HG02763 (cell line): ENCODE data around the gene DGKQ.
"Not testable (repeated sequence)": the region's sequence is repeated elsewhere in the genome, so short reads cannot be mapped to it uniquely, and the experiment has no call there.

ENCODE experiments used
- ATAC-seq: cut with Tn5 transposase; IDR thresholded peaks from one replicate; pipeline ENCODE4 v1.9.1; 2021; ENCODE audit warnings: mild to moderate bottlenecking, moderate library complexity; ENCODE audit not compliant: unreplicated experiment

Gene DGKQ

DNA sequence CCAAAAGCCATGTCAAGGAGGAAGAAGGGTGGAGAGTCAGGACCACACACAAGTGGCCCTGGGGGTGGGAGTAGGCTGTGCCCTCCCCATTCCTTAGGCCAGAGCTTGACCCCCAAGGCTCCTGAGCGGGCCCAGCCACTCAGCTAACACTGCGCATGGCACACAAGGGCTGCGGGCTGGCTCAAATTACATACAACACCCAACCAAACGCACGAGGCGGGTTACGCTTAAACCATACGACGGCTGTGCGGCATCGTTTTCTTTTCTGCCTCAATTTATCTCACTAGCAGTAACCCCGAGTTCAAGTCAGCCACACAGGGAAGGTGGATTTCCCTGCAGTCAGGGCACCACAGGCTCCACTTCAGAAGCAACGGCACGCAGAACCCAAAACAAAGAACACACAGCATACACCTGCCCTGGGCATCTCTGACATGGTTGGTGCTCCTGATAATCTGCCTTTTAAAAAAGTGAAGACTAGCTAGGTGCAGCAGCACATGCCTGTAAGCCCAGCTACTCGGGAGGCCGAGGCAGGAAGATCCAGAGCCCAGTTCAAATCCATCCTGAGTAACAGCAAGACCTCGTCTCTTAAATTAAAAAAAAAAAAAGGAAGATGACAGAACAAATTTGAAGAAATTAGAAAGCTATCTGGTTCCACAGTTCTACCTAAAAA is 44.1 kb downstream of the DGKQ start:
- ATAC-seq = no peak

DNA sequence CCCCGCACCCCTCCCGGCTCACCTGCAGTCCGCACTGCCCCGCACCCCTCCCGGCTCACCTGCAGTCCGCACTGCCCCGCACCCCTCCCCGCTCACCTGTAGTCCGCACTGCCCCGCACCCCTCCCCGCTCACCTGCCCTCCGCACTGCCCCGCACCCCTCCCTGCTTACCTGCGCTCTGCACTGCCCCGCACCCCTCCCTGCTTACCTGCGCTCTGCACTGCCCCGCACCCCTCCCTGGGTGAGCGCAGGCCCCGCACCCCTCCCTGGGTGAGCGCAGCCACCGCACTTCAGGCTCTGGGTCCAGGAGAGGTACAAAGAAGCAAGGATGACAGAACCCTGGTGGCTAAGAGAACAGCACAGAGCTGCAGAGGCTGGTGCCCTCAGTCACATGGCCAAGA is 45.8 kb downstream of the DGKQ start:
- ATAC-seq = not testable (repeated sequence)

DNA sequence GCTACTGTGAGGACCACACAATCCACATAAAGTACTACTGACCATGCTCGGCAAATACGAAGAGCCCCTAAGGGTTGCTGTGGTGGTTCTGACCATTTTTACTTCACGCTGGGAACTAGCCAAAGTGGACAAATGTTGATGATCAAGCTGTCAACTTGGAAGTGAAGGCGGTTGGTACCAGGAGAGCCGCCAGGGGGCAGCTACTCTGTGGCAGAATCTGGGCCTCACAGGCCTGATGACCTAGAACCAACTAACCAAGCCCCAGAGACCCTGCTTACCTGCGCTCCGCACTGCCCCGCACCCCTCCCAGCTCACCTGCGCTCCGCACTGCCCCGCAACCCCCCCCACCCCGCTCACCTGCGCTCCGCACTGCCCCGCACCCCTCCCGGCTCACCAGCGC is 46.8 kb downstream of the DGKQ start:
- ATAC-seq = no peak

- no peak for ATAC-seq
Observed at GRCh38 chr4:925771-926500, 47.4 kb downstream of the DGKQ start.

DNA sequence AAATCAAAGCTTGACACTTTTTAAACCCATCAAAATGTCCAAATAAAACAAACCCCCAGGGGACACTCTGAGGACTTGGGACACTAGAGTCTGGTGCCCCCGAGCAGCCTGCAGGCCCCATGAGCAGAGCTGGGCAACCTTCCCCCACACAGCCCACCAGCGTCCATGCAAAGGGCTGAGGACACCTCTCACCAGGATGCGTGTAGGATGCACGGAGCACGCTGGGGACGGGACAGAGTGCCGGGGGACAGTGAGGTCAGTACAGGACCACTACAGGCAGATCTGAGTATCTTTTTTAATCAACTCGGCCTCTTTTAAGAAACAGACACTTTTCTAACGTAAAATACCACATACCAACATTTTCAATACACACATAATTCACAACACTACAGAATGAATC is 48.2 kb downstream of the DGKQ start:
- ATAC-seq = no peak

DNA sequence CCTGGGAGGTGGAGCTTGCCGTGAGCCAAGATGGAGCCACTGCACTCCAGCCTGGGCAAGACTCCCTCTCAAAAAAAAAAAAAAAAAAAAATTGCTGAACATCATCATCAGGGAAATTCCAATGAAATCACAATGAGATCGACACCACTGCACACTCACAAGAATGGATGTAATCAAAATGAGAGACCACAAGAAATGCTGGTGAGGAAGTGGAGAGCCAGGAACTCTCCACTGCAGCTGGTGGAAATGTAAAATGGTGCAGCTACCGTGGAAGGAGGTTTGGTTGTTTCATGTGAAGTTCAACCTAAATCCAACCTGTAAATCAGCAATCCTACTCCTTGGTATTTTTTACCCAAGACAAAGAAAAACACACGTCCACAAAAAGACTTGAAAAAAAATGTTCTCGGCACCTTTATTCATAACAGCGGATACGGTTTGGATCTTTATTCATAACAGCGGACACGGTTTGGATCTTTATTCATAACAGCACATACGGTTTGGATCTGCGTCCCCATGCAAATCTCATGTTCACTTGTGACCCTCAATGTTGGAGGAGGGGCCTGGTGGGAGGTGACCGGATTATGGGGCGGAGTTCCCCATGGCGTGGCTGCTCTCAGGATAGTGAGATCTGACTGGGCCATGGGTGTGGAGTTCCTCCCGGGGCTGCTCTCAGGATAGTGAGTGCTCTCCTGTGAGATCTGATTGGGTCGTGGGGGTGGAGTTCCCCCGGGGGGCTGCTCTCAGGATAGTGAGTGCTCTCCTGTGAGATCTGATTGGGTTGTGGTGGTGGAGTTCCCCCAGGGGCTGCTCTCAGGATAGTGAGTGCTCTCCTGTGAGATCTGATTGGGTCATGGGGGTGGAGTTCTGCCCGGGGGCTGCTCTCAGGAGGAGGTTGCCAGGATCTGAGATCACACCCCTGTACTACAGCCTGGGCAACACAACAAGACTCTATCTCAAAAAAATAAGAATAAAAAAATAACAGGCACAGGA is 49.0 kb downstream of the DGKQ start:
- ATAC-seq = no peak

DNA sequence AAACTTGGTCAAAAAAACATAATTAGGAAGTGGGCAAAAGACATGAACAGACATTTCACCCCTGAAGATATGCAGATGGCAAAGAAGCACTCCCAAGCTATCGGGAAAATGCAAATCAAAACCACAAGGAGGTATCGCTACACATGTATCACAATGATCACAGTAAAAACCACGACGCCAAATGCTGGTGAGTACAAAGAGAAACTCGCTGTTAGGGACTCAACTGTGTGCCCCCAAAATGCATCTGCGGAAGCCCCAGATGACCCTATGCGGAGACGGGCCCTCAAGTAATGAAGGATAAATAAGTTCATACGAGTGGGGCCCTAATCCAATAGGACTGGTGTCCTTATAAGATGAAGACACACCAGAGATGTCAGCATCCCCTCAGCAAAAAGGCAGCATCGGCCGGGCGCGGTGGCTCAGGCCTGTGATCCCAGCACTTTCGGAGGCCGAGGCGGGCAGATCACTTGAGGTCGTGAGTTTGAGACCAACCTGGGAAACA is 51.5 kb downstream of the DGKQ start:
- no peak for ATAC-seq

DNA sequence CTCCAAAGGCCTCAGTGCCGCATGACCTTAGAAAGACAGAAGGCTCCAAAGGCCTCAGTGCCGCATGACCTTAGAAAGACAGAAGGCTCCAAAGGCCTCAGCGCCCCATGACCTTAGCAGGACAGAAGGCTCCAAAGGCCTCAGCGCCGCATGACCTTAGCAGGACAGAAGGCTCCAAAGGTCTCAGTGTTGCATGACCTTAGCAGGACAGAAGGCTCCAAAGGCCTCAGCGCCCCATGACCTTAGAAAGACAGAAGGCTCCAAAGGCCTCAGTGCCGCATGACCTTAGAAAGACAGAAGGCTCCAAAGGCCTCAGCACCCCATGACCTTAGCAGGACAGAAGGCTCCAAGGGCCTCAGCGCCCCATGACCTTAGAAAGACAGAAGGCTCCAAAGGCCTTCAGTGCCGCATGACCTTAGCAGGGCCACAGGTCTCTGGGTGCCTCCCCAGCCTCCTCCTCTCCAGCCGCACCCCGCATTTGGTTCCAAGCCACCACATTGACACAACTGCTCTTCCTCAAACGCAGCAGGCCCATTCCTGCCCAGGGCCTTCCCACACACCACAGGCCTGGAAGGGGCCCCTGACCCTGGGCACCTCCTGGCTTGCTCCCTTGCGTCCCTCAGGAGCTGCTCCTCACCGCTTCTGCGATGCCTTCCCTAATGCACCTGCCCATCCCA is 54.2 kb downstream of the DGKQ start:
- not testable (repeated sequence) for ATAC-seq

GRCh38 chr4:918591-918990 is 54.8 kb downstream of the DGKQ start:
- ATAC-seq = not testable (repeated sequence)

GRCh38 chr4:917992-918391 is 55.4 kb downstream of the DGKQ start:
- ATAC-seq = no peak

GRCh38 chr4:917466-917865 is 55.9 kb downstream of the DGKQ start:
- ATAC-seq = no peak

- ATAC-seq = no peak
Observed at GRCh38 chr4:915595-915994, 57.8 kb downstream of the DGKQ start.

GRCh38 chr4:915041-915474 is 58.3 kb downstream of the DGKQ start:
- no peak for ATAC-seq

DNA sequence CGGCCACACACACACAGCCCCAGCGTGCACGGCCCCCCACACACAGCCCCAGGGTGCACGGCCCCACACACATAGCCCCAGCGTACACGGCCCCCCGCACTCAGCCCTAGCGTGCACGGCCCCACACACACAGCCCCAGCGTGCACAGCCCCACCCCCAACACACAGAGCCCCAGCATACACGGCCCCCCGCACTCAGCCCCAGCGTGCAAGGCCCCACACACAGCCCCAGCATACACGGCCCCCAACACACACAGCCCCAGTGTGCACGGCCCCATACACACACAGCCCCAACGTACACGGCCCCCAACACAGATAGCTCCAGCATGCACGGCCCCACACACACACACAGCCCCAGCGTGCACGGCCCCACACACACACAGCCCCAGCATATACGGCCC is 58.8 kb downstream of the DGKQ start:
- ATAC-seq = no peak

DNA sequence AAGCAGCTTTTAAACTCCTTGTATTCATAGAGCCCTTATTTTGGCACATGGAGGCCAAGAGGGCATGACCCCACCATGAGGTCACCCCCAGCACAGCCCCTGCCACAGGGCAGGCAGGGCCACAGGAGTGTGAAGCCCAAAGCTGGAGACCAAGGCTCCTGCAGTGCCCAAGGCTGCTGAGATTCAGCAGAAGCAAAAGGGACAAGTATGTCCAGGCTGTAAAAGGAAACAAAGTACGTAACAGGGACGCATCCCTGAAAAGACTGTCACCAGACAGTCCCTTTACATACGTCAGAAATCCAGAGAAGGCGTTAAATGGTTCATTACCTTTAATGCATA is 60.1 kb downstream of the DGKQ start:
- ATAC-seq = no peak

DNA sequence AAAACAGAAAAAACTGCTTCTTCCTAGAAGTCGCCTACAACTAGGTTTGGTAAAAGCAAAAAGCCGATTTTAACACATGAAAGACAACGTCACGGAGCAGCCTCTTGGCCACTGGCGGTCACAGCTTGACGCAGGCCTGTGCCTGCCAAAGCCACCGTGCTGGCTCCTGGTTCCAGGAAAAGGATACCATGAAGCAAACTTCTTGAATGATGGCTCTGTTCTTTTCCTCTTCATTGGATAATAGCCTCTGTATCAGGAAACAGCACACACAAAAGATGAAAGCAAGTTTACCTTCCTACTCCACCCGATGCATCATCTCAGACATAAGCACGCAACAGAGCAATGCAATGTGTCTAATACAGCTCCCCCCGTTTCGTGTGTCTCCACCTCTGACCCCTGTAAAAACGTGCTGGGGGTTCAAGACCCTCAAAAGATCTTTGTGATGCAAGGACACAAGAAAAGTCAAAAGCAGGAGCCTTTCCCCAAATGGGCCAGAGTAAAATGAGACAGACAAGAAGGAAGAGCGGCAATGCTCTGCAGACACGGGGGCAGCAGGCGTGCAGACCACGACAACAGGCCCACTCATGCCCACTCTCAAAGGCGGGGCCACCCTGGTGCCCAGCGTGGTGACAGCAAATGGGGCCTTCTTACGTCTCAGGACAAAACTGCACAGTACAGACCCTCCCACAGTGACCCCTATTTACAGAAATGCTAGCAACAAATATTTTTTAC is 60.7 kb downstream of the DGKQ start:
- ATAC-seq = no peak

GRCh38 chr4:911871-912490 is 61.4 kb downstream of the DGKQ start:
- no peak for ATAC-seq

- no peak for ATAC-seq
Observed at GRCh38 chr4:911221-911751, 62.1 kb downstream of the DGKQ start.

DNA sequence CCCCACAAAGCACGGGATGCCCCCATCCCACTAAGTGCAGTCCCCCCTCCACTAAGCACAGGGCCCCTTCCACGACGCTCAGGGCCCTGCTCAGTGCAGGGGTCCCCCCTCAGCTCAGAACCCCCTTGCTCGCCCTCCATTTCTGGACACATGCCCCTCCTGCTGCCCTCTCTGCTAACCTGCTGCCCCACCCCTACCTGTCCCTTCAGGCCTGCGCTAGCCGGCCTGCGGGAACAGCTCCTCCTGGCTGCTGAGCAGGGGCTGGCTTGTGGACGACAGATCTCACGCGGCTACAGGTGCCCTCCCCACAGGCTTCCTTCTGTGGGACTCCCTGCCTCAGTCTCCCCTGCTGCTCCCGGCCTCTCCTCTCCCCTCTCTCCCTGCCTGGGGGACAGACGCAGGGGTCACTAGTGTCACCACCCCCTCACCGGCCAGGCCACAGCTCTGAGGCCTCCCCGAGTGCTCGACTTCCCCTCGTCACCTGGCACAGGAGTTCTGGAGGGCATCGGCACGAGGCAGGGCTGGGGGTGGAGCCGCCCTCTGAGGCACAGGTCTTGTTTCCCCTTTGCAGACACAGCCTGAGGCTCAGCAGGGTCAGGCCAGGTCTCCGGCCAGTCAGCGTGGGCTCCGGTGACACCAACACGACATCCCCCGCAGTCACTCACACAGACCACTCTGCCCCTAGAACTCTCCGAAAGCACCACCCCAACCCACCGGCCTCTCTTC is 62.8 kb downstream of the DGKQ start:
- ATAC-seq = no peak
